Loucy (cell line): ENCODE data around the gene ITPRID2.

Source experiments
- EZH2phosphoT487 ChIP-seq: fragments of 200-600 bp; IDR thresholded peaks from 2 replicates; pipeline ENCODE4 v1.6.1; 2018; ENCODE audit warnings: antibody characterized with exemption, mild to moderate bottlenecking, moderate library complexity, borderline replicate concordance
- TF ChIP-seq, protein P1 (sequence below): fragments of 200-600 bp; sonication (generic); conservative IDR thresholded peaks from 2 replicates; pipeline ENCODE4 v1.5.1; 2014; ENCODE audit warnings: mild to moderate bottlenecking, antibody characterized with exemption, low read length

DNA sequence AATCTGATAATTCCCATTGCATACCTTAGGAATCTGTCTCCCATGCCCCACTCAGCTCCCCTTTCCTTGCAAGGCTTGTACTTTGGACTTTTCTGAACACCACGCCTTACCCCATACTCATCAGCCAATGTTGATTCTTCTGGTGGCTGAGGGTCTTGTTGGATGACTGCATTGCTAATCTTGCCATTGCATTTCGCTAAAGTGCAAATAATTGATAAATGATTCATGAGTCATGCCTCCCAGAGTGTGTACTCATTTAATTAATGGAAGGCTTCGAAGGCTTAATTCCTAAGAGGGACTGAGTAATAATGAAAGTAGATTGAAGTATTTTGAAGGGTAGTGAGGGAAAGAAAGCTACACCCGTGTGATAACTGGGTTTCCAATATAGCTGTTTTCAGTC, 66.1 kb downstream of the ITPRID2 start:
- TF ChIP-seq, protein P1, sequence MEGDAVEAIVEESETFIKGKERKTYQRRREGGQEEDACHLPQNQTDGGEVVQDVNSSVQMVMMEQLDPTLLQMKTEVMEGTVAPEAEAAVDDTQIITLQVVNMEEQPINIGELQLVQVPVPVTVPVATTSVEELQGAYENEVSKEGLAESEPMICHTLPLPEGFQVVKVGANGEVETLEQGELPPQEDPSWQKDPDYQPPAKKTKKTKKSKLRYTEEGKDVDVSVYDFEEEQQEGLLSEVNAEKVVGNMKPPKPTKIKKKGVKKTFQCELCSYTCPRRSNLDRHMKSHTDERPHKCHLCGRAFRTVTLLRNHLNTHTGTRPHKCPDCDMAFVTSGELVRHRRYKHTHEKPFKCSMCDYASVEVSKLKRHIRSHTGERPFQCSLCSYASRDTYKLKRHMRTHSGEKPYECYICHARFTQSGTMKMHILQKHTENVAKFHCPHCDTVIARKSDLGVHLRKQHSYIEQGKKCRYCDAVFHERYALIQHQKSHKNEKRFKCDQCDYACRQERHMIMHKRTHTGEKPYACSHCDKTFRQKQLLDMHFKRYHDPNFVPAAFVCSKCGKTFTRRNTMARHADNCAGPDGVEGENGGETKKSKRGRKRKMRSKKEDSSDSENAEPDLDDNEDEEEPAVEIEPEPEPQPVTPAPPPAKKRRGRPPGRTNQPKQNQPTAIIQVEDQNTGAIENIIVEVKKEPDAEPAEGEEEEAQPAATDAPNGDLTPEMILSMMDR: no peak
- TF ChIP-seq EZH2phosphoT487: no peak
